NCI-H524 (cell line): ENCODE measurements around the gene FAM149A.

ENCODE experiments used
- DNase-seq, 2 experiments: peaks; one replicate each; lab custom pipeline; 2025; lab: John Stamatoyannopoulos, UW

Gene FAM149A

DNA sequence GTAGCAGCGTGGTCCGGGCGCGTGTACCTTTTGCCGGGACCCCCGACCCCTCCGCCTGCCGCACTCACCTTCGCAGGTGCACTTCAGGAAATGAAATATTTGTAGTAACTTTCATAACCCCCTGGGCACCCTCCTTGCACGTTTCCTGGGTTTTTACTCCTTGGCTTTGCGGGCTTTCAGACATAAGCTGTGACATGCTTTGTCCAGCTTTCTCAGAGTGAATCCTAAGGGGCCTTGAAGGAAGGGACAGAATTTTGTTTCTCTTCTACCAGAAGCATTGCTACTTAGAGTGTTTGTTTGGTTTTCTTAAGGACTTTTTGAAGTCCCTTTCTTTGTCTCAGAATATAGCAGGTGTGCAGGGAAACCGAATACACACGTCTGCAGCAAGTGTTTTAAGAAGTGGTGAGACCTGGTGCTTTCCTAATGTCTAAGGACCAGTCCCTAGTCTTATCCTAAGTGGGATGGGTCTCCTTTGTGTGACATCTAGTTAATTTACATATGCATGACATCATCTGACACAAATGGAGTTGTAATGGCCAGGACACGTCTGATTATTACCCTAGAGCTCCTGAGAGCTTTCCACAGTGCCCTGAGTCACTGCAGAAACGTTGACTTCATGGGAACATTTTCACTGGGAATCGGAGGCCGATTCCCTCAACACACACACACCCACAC, 1.3 kb downstream of the FAM149A start:
- DNase-seq = peak in 1 of 2 experiments; percentile 30

DNA sequence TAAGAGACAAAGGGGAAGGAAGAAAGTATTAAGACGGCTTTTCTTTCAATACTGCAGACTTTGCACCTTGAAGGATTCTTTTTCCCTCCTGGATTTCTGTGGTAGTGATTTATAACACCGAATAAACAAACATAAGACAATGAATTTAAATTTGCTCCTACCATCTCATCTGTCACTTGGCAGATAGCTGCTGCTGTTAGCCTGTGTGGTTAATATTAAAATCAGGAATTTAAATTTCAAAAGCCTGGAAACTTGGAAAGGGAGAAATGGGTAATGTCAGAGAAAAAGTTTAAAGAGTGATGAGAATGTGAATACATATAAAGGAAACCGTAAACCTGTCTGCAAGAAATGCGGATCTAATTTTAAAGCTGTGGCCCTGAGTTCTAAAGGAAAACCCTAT, 3.4 kb downstream of the FAM149A start:
- no peak for DNase-seq

DNA sequence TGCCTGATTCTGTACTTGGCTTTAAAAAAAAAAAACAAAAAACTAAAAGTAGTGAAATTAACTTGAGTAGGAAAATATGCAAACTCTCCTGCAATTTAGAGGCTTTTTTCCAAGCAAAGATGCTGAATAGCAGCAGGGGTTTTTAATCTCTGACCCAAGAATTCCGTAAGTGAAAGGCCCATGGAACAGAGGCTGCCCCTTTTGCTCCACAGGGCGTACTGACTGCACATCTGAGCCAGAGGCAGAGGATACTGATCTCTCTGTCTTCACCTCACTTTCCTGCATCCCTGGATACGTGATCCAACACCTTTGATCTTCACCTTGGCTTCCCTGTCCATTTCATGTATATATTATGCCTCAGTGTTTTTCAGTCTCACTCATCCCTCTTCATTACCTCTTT, 3.9 kb downstream of the FAM149A start:
- no peak for DNase-seq

DNA sequence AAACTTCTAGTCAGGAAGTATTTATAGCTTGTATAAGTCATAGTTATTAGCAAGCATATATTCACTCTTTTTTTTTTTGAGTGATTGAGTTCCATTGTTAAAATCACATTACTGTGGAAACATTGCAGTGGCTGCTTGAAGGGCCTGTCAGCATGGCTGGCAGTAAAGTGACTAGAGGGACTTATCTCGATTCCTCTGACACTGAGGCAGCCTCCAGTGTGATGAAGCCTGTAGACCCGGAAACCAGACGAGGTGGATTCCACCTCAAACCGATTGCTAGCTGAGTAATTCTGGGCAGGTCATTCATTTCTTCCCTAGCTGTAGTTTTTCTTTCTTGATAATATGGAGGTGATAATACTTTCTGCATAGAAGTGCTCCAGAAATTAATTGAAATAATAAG, 4.7 kb downstream of the FAM149A start:
- no peak for DNase-seq

DNA sequence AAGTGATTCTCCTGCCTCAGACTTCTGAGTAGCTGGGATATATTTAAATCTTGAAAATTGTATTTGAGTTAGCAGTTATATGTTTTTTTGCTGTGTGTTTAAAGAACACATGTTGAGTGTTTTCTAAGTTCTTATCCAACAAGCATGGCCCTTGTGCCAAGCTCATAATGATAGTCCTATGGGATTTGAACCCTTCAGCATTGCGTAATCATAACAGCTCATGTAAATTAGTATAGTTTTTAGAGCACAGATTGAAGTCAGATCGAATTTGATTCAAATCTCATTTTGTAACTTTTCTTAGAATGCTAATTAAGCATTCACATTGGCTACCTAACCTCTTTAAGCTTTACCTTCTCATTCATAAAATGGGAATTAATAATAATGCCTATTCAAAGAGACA, 12.2 kb downstream of the FAM149A start:
- DNase-seq = no peak

DNA sequence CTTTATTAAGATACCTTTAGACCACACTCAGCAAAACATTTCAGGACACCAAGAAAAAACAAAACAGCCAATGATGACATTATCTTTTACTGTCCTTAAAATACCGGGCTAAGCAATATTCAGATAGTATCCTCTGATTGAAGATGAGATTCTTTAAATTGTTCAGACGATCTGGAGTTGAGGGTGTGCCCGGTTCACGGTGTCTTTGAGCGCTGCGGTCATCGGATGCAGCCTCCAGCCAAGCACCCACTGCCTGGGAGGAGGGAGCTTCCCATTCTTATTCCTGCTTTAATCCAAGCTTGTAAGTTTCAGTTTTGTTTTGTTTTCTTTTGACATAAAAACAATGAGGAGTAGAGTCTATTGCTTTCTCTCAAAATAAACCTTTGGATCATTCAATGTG, 14.1 kb downstream of the FAM149A start:
- DNase-seq = no peak

DNA sequence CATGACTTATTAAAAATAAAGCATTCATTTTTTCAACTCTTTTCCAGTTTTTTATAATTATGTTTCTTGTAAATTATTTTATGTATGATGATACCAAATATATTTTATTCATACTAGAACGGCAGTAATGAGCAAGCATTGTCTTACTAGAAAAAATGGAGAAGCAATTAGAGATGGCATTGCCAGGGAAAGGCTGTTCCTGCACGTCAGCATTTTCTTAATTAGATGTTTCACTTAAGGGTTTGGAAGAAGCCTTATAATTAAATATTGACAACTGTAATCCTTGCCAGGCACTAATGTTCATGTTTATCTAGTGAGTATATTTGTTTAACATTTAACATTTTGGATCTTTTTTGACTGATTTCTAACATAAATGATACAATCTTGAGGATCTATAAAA, 16.6 kb downstream of the FAM149A start:
- DNase-seq = no peak

DNA sequence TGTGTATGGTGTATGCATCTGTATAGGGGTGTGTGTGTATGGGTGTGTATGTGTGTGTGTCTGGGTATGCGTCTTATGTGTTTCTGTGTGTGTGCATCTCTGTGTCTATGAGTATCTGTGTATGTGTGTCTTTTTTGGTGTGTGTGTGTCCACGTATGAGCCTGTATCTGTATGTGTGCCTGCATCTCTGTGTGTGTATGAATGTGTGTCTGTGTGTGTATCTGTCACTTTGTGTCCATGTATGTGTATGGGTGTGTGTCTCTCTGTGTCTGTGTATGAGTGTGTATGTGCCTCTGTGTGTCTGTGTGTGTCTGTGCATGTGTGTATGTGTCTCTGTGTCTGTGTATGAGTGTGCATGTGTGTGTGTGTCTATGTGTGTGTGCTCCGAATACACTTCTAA, 24.3 kb downstream of the FAM149A start:
- DNase-seq = no peak

DNA sequence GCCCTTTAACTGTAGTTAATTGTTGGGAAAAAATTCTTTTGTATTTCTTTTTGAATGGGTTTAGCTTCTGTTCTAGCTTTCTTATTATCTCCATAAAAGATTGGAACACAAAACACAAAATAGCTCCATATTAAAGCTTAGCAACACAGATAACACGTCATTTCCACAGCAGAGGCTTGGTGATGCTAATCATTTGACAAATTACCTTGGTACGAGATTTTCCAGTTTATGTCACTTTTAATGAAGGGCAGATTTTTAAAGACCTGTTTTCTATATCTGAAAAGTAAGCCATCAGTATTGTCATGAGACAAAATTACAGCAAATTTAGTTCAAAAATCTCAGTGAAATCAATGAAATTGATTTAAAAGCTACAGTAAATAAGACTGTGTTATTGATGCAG, 27.4 kb downstream of the FAM149A start:
- DNase-seq = no peak

DNA sequence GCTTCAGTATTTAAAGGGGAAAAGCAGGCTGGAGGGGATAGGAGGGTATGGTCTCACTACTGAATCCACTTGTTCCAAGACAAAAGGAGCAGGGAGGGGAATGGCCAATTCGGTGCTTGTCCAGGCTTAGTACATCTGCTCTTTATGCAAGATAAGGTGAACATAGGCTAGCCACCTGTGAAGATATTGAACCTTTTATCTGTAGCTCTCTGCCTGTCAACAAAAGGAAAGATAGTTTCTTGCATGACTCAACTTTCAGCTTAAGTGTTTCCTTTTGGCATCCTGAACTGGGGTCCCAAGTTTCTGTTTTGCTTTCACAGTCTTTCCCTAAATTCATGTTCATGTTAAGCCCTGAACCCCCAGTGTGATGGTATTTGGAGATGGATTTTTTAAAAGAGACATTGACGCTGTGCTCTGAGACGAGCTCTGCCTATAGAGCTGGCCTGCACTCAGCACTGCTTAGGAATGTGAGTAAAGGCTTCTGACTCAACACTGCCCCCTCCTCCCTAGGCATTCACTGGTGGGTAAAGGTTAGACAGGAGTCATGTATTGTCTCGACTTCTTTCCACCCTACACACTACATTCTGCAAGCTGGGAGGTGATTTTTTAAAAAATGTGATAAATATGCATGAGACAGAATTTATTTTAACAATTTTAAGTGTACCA, 28.2 kb downstream of the FAM149A start:
- DNase-seq = no peak

DNA sequence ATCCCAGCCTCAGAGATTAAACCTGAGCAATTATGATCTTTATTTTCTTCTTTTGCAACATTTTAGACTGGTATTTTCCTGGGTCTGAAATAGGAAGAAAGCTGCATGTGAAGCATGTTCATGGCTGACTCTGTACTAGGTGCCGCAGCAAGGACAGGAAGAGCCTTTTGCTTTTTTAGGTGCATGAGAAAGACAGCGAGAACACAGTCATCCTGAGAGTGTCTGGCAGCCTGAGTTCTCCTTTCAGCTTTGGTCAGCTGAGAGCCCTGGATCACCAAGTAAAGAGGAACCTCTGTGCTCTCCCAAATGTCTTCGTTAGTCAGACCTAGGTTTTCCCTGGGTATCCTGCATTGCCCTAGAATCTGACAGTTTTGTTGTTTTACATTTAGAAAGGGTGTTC, 29.8 kb downstream of the FAM149A start:
- DNase-seq = no peak

DNA sequence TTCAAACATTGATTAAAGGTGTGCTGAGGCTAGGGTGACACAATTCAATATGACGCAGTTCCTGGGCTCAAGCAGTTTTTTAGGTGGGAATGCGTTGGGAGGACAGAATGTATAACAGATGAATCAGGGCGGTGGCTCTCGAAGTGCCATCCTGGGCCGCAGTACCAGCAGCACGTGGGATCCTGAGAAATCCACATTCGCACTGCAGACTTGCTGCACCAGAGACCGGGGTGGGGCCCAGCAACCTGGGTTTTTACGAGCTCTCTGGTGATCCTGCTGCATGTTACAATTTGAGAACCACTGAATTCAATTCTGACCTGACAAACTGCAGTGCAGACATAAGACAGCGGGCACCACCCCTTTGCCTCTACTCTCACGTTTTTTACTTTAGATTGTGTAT, 30.4 kb downstream of the FAM149A start:
- DNase-seq = no peak

DNA sequence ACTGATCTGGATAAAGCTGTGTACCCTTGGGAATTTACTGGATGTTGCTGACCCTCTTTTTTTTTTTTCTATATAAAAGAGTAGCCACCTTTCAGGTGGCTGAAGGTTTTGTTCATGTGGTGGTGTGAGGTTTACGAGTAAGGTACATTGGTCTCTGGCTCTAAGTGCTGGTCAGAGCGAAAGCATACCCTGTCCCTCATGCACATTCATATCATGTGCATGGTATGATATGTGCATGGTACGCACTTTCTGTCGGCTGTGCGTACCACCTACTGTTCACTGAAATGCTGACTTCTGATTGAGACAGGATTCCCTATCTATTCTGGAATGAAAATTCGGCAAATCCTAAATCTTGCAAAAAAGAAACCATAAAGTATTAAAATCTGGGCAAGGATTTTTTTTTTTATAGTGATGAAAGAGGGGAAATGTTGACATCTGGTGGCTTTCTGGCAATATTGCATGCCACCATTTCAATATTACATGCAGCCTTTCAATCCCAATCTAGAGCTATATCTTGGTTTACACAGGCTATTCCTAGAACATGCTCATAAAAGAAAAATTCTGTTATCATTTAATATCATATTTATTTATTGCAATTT, 32.8 kb downstream of the FAM149A start:
- no peak for DNase-seq

DNA sequence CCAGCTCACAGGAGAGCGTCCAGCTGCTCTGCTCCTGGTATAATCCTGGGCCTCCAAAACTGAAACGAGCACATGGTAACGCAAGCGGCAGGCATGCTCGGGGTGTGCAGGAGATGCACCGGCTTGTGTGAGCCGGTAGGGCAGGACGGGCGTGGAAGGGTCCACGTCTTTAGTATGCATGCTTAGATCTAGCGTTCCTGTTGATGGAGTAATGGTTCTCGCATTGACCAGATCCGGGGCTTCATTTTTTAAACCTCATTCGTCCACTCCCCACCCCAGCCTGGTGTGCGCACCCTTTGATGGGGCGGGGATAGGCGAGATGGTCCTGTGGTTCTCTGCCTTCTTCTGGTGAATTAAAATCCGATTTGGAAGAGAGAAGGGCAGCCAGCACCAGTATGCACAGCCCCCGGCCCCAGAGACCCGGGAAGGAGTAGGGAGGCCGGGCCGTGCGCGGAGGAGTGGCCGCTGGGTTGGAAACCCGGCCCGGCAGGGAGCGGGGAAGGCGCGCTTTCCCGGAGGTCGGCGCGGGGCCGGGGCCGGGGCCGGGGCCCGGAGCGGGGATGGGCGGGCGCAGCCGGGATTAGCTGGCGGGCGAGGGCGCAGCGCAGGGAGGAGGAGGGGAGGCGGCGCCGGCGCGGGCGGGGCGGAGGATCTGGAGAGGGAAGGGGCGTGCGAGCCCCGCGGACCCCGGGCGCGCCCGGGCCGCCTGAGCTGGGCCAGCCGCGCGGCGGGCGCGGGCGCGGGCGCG, 39.9 kb downstream of the FAM149A start:
- DNase-seq = peak; percentile 21 to 56

DNA sequence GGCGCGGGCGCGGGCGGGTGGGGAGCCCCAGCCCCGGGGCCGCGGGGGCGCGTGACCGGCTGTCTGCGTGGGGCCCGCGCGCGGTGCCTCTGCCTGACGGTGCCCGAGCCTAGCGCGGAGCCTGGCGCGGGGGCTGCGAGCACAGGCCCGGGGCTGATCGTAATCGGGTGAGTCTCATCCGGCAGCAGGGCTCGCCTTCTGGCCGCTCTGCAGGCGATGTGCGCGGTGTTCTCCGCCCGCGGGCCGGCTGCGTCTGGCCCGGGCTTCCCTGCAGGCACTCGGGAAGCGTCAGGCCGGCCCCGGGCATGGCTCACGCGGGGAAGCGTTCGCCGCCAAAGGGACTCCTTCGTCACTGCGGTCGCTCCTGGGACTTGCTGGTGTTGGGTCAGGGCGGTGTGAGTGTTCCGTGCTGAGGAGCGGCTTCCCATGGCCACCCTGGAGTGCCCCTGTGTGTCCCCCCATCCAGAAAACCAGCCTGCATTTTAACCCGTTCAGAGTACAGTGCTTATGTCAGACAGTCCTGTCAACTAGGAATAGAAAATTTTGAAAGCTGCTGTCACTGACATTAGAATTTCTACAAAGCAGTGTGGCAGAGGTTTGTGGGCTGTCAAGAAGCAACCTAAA, 40.6 kb downstream of the FAM149A start:
- peak in 1 of 2 experiments; percentile 13 for DNase-seq

DNA sequence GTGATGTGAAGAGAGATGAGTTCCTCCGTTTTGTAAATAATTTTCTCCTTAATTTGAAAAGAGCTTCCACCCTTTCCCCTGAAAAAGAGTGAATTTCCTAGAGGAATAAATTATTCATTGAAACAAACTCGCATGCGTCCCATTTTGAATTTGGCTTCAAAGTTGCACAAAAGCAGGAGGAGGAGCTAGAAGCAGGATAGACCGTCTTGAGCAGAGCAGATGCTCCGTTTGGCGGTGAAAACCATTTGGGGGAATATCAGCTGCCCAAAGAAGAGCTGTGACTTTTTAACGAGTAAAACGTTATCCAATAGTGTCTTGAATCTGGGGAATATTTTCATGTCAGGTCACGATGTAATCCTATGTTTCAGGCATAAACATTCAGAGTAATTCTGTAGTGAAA, 42.0 kb downstream of the FAM149A start:
- DNase-seq = no peak

DNA sequence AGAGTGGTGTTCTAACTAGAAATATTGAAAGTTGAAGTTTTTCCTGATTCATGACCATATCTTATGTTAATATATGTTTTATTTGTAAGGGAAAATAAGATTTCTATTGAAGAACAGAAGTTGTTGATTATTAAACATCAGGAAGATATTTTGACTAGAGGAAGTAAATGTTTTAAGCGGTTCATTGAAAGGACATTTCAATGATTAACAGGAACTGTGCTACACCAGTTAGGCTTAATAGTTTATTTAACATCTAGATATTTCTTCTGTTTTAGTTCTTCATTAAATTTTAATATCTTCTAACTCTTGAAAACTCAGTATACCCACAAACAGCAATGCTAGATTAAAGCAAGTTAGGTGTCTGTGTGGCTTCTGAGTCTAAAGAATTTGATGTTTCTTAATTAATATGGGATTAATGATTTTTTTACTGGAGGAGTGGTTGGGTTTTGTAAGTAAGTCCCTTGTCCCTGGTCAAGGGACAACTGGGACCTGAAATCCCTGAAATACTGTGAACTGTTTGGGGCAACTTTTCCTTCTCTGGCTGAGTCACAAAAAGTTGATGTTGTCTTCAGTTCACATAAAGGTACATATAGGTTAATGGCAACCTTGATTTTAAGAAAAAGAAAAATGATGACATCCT, 44.0 kb downstream of the FAM149A start:
- no peak for DNase-seq

DNA sequence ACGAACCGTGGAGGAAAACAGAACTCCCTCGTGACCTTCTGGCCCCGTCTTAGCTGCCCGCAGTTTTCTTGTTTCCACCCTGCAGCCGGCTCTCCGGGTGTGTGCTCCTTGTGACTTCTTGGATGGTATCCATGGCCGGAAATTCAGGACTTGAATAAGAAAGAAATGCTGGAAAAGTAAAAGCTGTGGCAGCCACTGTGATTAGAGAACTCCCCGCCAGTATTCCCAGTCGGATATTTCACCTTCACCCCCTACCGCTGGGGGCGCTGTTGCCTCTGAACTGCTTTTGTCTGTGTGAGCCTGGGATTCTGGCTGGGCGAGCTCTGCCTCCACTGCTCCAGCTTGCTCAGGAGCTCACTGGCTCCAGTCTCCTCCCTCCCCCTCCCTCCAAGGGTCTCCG, 45.4 kb downstream of the FAM149A start:
- DNase-seq = no peak

DNA sequence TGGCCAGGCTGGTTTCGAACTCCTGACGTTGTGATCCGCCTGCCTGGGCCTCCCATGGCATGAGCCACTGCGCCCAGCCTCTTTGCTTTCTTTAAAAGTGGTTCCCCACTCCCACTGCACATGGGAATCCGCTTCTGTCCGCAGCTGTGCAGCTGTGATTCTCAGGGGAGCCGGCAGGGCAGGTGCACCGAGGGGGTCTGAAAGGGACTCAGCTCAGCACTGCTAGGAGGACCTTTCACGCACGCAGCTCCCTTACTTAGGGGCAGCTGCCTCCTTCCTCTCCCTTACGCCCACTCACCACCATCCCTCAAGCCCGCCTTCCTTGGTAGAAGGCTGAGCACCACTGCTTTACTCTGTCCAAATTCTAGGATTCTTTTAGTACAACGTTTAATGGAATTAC, 46.4 kb downstream of the FAM149A start:
- no peak for DNase-seq

DNA sequence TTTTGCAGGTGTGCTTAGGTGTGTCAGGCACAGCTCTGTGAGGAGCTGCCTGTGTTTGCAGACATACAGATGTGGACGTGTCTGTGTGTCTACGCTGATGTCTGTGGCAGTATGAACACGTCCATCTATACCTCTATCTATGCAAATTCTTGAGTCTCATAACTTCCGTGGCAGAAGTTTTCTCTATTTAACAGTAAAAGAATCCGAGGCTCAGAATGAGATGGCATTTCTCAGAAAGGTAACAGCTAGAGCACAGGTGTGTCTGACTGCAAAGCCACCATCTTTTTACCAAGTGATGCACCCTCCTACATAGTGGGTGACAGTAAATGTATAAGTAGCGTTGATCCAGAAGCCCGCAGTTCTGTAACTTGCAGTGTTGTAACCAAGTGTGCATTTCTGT, 47.0 kb downstream of the FAM149A start:
- no peak for DNase-seq

DNA sequence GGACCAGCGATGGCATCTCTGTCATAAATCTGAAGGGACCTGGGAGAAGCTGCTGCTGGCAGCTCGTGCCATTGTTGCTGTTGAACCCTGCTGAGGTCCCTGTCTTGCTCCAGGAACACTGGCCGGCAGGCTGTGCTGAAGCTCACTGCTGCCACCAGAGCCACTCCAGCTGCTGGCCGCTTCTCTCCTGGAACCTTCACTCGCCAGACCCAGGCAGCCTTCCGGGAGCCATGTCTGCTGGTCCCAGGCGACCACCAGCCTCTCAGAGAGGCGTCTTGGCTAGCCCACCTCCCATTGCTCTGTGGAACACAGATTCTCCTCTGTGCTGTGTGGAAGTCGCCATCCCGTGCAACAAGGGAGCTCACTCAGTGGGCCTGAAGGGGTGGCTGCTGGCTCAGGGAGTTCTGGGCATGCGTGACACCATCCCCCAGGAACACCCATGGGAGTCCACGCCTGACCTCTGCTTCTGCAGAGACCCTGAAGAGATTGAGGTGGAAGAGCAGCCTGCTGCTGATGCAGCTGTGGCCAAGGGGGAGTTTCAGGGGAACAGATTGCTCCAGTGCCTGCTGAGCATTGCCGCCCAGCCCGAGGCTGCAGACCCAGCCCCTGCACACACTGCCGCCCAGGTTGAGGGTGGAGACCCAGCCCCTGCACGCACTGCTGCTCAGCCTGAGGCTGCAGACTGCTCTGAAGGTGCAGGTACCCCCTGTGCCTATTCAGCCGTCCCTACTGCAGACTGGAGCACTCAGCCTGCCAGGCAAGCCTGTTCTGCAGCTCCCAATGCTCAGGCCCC, 53.7 kb downstream of the FAM149A start:
- no peak for DNase-seq
